Articular chondrocyte of knee joint (primary cell): ENCODE results near the gene STOML1. TPM values are rescaled to one million over a fixed set of nuclear protein-coding genes. Genes with fewer than 3 reads are reported as not detected.

Experiments
- total RNA-seq: library from RNA; depleted of rRNA; stranded (reverse); fragments of >200 nt; gene quantifications from 2 replicates; pipeline ENCODE4 v1.2.3, GENCODE V29; 2012

STOML1 gene, protein sequence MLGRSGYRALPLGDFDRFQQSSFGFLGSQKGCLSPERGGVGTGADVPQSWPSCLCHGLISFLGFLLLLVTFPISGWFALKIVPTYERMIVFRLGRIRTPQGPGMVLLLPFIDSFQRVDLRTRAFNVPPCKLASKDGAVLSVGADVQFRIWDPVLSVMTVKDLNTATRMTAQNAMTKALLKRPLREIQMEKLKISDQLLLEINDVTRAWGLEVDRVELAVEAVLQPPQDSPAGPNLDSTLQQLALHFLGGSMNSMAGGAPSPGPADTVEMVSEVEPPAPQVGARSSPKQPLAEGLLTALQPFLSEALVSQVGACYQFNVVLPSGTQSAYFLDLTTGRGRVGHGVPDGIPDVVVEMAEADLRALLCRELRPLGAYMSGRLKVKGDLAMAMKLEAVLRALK
- 10.3 and 12.4 TPM in 2 replicates for total RNA-seq

DNA sequence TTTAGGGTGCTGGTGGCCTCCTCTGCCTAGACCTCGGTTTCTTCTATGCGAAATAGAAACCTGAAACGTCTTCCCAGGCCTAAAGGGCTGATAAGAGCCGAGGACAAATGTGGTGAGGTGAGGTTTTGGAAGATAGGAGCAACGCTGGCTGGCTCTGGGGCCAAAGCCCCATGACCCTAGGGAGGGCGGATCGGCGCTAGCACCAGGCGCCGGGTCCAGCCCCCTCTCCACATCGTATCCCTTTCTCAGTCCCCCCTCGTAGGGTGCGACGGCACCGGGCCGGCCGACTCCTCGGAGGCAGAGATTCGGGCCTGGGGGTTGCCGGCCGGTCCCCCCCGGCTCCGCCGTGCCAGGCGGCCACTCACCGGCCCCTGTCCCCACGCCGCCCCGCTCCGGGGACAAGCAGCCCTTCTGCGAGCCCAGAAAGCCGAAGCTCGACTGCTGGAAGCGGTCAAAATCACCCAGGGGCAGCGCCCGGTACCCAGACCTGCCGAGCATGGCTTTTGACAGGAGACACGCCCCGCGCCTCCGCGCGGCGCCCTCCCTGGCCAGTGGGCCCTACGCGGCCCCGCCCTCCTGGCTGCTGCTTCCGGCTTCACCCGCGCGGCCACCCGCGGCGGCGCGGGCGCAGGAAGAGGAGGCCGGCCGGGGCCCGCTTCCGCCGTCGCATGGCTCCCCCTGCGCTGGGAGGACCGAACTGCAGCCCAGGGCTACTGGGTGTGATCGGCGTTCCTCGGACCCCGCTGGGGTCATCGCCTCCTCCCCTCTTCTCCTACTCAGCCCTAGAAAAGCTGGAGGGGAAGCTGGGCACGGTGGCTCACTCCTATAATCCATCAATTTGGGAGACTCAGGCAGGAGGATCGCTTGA, at the start of gene STOML1:
STOML1 (minus strand) TSS at position 570 of the 868 bp plus-strand sequence; CDS start at position 498, 72 bp downstream.

DNA sequence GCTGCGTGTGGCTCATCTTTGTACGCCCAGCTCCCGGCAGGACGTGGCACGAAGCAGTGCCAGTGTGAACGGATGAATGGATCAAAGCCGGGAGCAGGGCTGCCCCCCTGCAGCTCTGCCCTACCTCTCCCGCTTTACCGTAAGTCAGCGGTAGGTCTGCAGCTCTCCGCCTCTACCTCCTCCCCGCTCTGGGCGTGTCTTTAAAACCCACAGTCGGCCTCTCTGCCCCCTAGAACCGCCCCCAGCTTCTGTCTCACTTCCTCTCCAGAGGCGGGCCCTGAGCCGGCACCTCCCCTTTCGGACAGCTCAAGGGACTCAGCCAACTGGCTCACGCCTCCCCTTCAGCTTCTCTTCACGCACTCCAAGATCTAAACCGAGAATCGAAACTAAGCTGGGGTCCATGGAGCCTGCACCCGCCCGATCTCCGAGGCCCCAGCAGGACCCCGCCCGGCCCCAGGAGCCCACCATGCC, 2.4 kb upstream of the STOML1 start, which contains the start of gene PML:
PML (plus strand) TSS at position 304 of the 471 bp plus-strand sequence; CDS start at position 401, 97 bp downstream.

Other genes starting within 250 kb of the STOML1 start
- gene INSYN1, start 238.9 kb downstream of the STOML1 start, total RNA-seq = 4.3 and 6.4 TPM in 2 replicates
- not detected in 2 replicates for gene TBC1D21, start 118.7 kb downstream of the STOML1 start, total RNA-seq
- gene LOXL1, start 65.8 kb downstream of the STOML1 start, total RNA-seq = 157 and 171 TPM in 2 replicates
- 22.9 and 28.4 TPM in 2 replicates for gene PML, start 2.4 kb upstream of the STOML1 start, total RNA-seq
- gene GOLGA6A, start 90.3 kb upstream of the STOML1 start, total RNA-seq = 0.11 and 0.13 TPM in 2 replicates
- gene ISLR2, start 138.3 kb upstream of the STOML1 start, total RNA-seq = not detected in 2 replicates
- 250 and 302 TPM in 2 replicates for gene ISLR, start 181.4 kb upstream of the STOML1 start, total RNA-seq
- 0.39 and 0.86 TPM in 2 replicates for gene STRA6, start 210.5 kb upstream of the STOML1 start, total RNA-seq
- gene CCDC33, start 244.0 kb upstream of the STOML1 start, total RNA-seq = not detected in 2 replicates